Measurements from ENCODE around the gene C1orf21.
A peak's percentile ranks its signal among the peaks of the same experiment; 100 is the strongest.

The C1orf21 gene

GRCh38 chr1:184387476-184388318 is 868 bp downstream of the C1orf21 start:
- DNase-seq (ENCODE audit: low spot score): peak; percentile 24

- DNase-seq (ENCODE audit: low spot score): peak; percentile 38
Observed at GRCh38 chr1:184388319-184388889, 1.6 kb downstream of the C1orf21 start.

GRCh38 chr1:184388971-184389370 is 2.1 kb downstream of the C1orf21 start:
- DNase-seq (ENCODE audit: low spot score): no peak

GRCh38 chr1:184389446-184389845 is 2.6 kb downstream of the C1orf21 start:
- DNase-seq (ENCODE audit: low spot score): no peak

- DNase-seq (ENCODE audit: low spot score): no peak
Observed at GRCh38 chr1:184390889-184391288, 4.1 kb downstream of the C1orf21 start.

- DNase-seq (ENCODE audit: low spot score): no peak
Observed at GRCh38 chr1:184392067-184392466, 5.2 kb downstream of the C1orf21 start.

- no peak for DNase-seq (ENCODE audit: low spot score)
Observed at GRCh38 chr1:184392779-184393522, 6.1 kb downstream of the C1orf21 start.

GRCh38 chr1:184393962-184394361 is 7.1 kb downstream of the C1orf21 start:
- no peak for DNase-seq (ENCODE audit: low spot score)

- no peak for DNase-seq (ENCODE audit: low spot score)
Observed at GRCh38 chr1:184395370-184395769, 8.5 kb downstream of the C1orf21 start.

GRCh38 chr1:184395937-184396480 is 9.2 kb downstream of the C1orf21 start:
- DNase-seq (ENCODE audit: low spot score): no peak

- no peak for DNase-seq (ENCODE audit: low spot score)
Observed at GRCh38 chr1:184399192-184399847, 12.5 kb downstream of the C1orf21 start.

- DNase-seq (ENCODE audit: low spot score): no peak
Observed at GRCh38 chr1:184403961-184404726, 17.3 kb downstream of the C1orf21 start.

- DNase-seq (ENCODE audit: low spot score): no peak
Observed at GRCh38 chr1:184404727-184405027, 17.8 kb downstream of the C1orf21 start.

GRCh38 chr1:184405094-184405800 is 18.4 kb downstream of the C1orf21 start:
- DNase-seq (ENCODE audit: low spot score): no peak

- DNase-seq (ENCODE audit: low spot score): no peak
Observed at GRCh38 chr1:184405801-184406142, 18.9 kb downstream of the C1orf21 start.

- DNase-seq (ENCODE audit: low spot score): no peak
Observed at GRCh38 chr1:184406479-184406878, 19.6 kb downstream of the C1orf21 start.

GRCh38 chr1:184407816-184408510 is 21.1 kb downstream of the C1orf21 start:
- no peak for DNase-seq (ENCODE audit: low spot score)

GRCh38 chr1:184408580-184408979 is 21.8 kb downstream of the C1orf21 start:
- DNase-seq (ENCODE audit: low spot score): no peak

- no peak for DNase-seq (ENCODE audit: low spot score)
Observed at GRCh38 chr1:184409011-184409410, 22.2 kb downstream of the C1orf21 start.

GRCh38 chr1:184412472-184412871 is 25.6 kb downstream of the C1orf21 start:
- DNase-seq (ENCODE audit: low spot score): no peak
